Panc1 (cell line): ENCODE results near the gene GATC. TPM values are rescaled to one million over a fixed set of nuclear protein-coding genes. Genes with fewer than 3 reads are reported as not detected.

Experiments
- ATAC-seq: fragments of 200-7000 bp; cut with Tn5 transposase; 2 replicates; pipeline ENCODE4 v1.9.1; 2020; ENCODE audit warnings: mild to moderate bottlenecking, moderate library complexity
- BruUV-seq: library from RNA; stranded (reverse); fragments of 400-500 nt; replicated peaks from 2 replicates; lab custom pipeline; 2021; lab: Mats Ljungman, UMichigan
- CTCF ChIA-PET: fragments of 300-600 bp; sonication (Branson Sonifier 250); formaldehyde crosslinking; loops from one replicate; lab custom pipeline; 2022; ENCODE audit warnings: antibody characterized with exemption; lab: Charles Lee
- POLR2A ChIA-PET: fragments of 300-600 bp; sonication (Branson Sonifier 250); formaldehyde crosslinking; loops from one replicate; lab custom pipeline; 2022; ENCODE audit warnings: antibody characterized with exemption; lab: Charles Lee
- DNase-seq: peaks from one replicate; pipeline ENCODE4 v3.0.0-alpha.2; 2010; ENCODE audit warnings: low read depth, low spot score
- H3K27ac ChIP-seq: 2 replicates; pipeline ENCODE4 v1.5.1; 2011; ENCODE audit warnings: mild to moderate bottlenecking, low read length, inconsistent platforms
- H3K27me3 ChIP-seq: fragments of 200-500 bp; sonication (Bioruptor generic); 2 replicates; pipeline ENCODE4 v1.6.0; 2014; ENCODE audit warnings: low read length, inconsistent platforms; ENCODE audit not compliant: control insufficient read depth, insufficient read depth
- H3K36me3 ChIP-seq: fragments of 200-500 bp; sonication (Bioruptor generic); 2 replicates; pipeline ENCODE4 v1.5.1; 2014; ENCODE audit warnings: inconsistent platforms, mild to moderate bottlenecking, low read length, moderate library complexity; ENCODE audit not compliant: control insufficient read depth, insufficient read depth
- H3K4me1 ChIP-seq: 2 replicates; pipeline ENCODE4 v1.5.1; 2011; ENCODE audit warnings: inconsistent platforms, mild to moderate bottlenecking, low read length, moderate library complexity; ENCODE audit not compliant: control insufficient read depth, insufficient read depth
- H3K4me3 ChIP-seq, 2 experiments: 2 replicates each; pipeline ENCODE4 v1.5.1; 2011 to 2012; ENCODE audit warnings: low read depth in 2 of 2, low read length in 2 of 2, mild to moderate bottlenecking in 2 of 2, inconsistent platforms in 1 of 2, moderate library complexity in 1 of 2
- H3K9me3 ChIP-seq: fragments of 200-500 bp; sonication (Bioruptor generic); 2 replicates; pipeline ENCODE4 v1.5.1; 2014; ENCODE audit warnings: low read depth, mild to moderate bottlenecking, inconsistent platforms, low read length, moderate library complexity; ENCODE audit not compliant: control insufficient read depth, insufficient read depth
- CTCF ChIP-seq: fragments of 450-650 bp; IDR thresholded peaks from 2 replicates; pipeline ENCODE4 v1.5.1; 2017; ENCODE audit warnings: mild to moderate bottlenecking
- POLR2AphosphoS5 ChIP-seq: IDR thresholded peaks from 2 replicates; pipeline ENCODE4 v1.6.1; 2012; ENCODE audit warnings: mild to moderate bottlenecking, low read depth, low read length, moderate library complexity
- REST ChIP-seq, 2 experiments: IDR thresholded peaks; 2 replicates each; pipeline ENCODE4 v1.6.1; 2011 to 2012; ENCODE audit warnings: low read depth in 2 of 2, control low read depth in 1 of 2, low read length in 1 of 2, mild to moderate bottlenecking in 1 of 2, moderate library complexity in 1 of 2; ENCODE audit not compliant: insufficient read depth in 1 of 2
- SIN3A ChIP-seq: IDR thresholded peaks from 2 replicates; pipeline ENCODE4 v1.6.1; 2012; ENCODE audit warnings: low read depth, mild to moderate bottlenecking, low read length, moderate library complexity, borderline replicate concordance; ENCODE audit not compliant: insufficient read depth
- TCF7L2 ChIP-seq: IDR thresholded peaks from 2 replicates; pipeline ENCODE4 v1.6.1; 2011; ENCODE audit warnings: mild to moderate bottlenecking, low read depth, low read length, inconsistent platforms
- in situ Hi-C: cut with HindIII; loops from 2 replicates; pipeline ENCODE4 v1.10.0; 2016; ENCODE audit warnings: low sequenced_read_pairs, low pct_unique_long_range_greater_than_20kb
- intact Hi-C: fragments of 100-400 bp; cut with micrococcal nuclease; formaldehyde crosslinking; loops from one replicate; pipeline ENCODE4 v1.10.0; 2022; ENCODE audit not compliant: unreplicated experiment
- total RNA-seq: library from RNA; stranded (reverse); gene quantifications from one replicate; pipeline ENCODE4 v1.2.1, GENCODE V29; 2021; ENCODE audit not compliant: unreplicated experiment

The GATC gene
- total RNA-seq, 1 experiment from 2014 or later: 34.7 TPM

DNA sequence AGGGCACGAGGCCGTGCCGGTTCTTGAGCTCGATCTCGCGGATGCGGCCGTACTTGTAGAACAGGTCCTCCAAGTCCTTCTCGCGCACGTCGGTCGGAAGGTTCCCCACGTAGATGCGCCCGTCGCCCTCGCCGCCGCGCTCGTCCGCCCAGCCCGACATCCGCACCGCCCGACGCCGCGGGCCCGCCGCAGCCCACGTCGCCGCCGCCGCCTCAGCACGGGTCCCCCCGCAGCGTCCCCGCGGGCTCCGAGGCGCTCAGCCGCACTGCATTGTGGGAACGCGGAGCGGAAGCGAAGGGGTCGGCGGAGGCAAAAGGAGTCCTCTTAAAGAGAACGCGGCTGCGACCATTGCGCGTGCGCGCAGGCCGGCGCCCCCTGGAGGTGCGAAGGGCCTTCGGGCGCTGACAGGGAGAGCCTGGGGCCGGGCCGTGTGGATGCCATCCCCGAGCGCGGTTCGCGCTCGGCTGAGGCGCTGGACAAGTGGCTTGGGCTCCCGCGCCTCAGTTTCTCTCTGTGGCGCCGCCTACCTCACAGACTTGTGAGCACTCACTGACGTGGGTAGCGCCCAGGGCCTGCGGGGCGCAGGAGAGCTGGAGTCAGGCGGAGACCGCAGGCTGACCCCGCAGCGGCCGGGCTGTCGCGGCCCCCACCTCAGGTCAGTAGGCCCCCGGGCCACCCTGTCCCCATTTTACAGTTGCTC is 23.4 kb downstream of the GATC start, which contains the start of gene SRSF9:
TSS of gene SRSF9 (minus strand) at position 299 of the 700 bp plus-strand sequence. CDS start at position 160, 139 bp downstream.
- H3K4me1 ChIP-seq: peaks cover 36% of the 10 kb centered on the region
- TF ChIP-seq SIN3A: peak; percentile 79; the same call in 1 of the 2 replicates
- peak; percentile 57; the same call in 1 of the 2 replicates for TF ChIP-seq TCF7L2
- peak; percentile 99 for TF ChIP-seq CTCF
- TF ChIP-seq REST (IDR thresholded peaks at IDR 0.05; ENCODE audit: insufficient read depth in 1 of 2, low read depth in 2 of 2, low read length in 1 of 2): no peak
- TF ChIP-seq POLR2AphosphoS5: peak; percentile 91
- BruUV-seq: no TSS peak

DNA sequence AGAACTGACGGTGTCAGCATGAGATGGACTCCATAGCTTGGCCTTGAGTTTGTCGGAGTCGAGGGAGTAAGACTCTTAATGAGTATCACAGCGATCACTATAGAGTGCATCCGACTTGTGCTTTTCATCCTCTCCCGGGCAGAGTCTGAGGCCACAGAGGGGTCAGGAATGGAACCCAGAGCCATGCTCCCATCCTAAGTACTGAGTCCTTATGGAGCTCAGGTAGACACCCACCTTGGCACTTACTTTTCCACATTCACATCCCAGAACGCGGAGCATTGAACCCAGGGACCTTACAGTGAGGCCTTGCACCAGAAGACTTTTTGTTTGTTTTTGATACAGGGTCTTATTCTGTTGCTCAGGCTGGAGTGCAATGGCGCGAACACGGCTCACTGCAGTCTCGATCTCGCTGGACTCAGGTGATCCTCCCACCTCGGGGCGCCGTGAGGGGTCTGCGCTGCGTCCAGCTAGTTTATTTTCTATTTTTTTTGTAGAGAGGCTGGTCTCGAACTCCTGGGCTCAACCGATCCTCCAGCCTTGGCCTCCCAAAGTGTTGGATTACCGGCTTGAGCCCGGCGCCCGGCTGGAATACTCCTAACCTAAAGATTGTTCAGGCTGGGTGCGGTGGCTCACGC is 24.0 kb downstream of the GATC start:
- Histone ChIP-seq H3K9me3 (no peaks in the 10 kb centered on the region), H3K27ac (peak overlapping the region; percentile 90), H3K4me1 (peaks cover 40% of the 10 kb centered on the region), H3K36me3 (peaks cover 14% of the 10 kb centered on the region), H3K27me3 (no peaks in the 10 kb centered on the region), H3K4me3 (peak overlapping the region; percentile 94 to 96)
- TF ChIP-seq CTCF: no peak
- TF ChIP-seq REST (IDR thresholded peaks at IDR 0.05; ENCODE audit: insufficient read depth in 1 of 2, low read depth in 2 of 2, low read length in 1 of 2): no peak
- POLR2A ChIA-PET: no interaction called here
- DNase-seq: no peak
- BruUV-seq: no TSS peak
- in situ Hi-C loops (no loop called here), intact Hi-C loops (no loop called here)
- peak; percentile 61 for ATAC-seq
- CTCF ChIA-PET: no interaction called here

More for the DNA sequence above, 23.4 kb downstream of the GATC start, which contains the start of gene SRSF9:
- intact Hi-C loops (no loop called here), in situ Hi-C loops (no loop called here)
- peaks cover 20% of the 10 kb centered on the region for H3K36me3 ChIP-seq
- ChIA-PET POLR2A (interaction anchor here (0.6 kb wide), 1 partner anchor 11 kb away, joined by 5 read pairs; no protein-coding TSS in a partner anchor), CTCF (no interaction called here)
- peak within 1 kb of the TSS; percentile 90 for H3K27ac ChIP-seq
- ATAC-seq (peak; percentile 93), DNase-seq (peak; percentile 67)
- no peaks in the 10 kb centered on the region for H3K9me3 ChIP-seq
- H3K27me3 ChIP-seq: no peaks in the 10 kb centered on the region
- peak within 1 kb of the TSS; percentile 94 to 96 for H3K4me3 ChIP-seq
